Measurements from ENCODE around the gene KTN1. TPM values are rescaled to one million over a fixed set of nuclear protein-coding genes. Genes with fewer than 3 reads are reported as not detected.

The KTN1 gene
- total and polyA plus RNA-seq, 8 donors, result 29.0 to 98.1 (median 71.3) TPM

GRCh38 chr14:55540847-55541773 lies 38.9 kb upstream of the KTN1 start:
- DNase-seq, result no peak
- no peak for FAIRE-seq
- intact Hi-C loops (cut with DNase I), result no loop called here
- peak in 2 of 4 donors; percentile 67 to 79 for ATAC-seq
- Histone ChIP-seq H3K27me3 (no peaks in the 10 kb centered on the region), H3K9me3 (no peaks in the 10 kb centered on the region), H3K27ac (no peak overlapping the region), H3K36me3 (no peaks in the 10 kb centered on the region), H3K4me3 (no peak overlapping the region), H3K4me1 (peaks cover 0 to 8% (median 0%) of the 10 kb centered on the region in 3 donors)
- 83 to 90% methylated on average over 5 of the region's 5 CpGs for WGBS, 2 donors
- TF ChIP-seq CTCF (IDR thresholded peaks at IDR 0.05), result no peak

- H3K27me3 ChIP-seq, result no peaks in the 10 kb centered on the region
- no peak for FAIRE-seq
These were observed 34.2 kb upstream of the KTN1 start for GRCh38 chr14:55545779-55546178.

DNA sequence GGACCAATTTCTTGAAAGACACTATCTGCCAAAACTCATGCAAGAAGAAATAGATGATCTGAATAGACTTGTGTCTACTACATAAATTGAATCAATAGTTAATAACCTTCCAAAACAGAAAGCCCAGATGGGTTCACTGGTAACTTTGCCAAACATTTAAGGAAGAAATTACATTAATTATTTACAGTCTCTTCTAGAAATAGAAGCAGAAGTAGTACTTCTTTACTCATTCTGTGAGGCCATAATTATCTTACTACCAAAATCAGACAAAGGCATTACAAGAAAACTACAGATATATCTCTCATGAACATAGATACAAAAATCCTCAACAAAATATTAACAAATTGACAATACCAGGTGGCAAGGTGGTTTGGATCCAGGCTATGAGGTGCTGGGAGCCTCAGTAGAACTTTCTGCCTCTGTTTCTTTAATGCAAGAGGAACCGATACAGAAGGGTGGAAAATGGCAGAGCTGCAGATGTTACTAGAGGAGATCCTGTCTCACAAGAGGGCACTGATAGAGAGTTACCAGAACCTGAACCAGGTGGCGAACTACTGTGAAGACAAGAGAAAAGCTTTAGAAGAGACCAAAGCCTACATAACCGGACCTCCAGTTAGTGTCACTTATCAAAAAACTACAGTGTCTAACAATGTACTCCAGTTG lies 33.7 kb upstream of the KTN1 start:
- H3K27me3 ChIP-seq, result no peaks in the 10 kb centered on the region
- WGBS, 2 donors, result 90 to 93% methylated on average over 3 of the region's 3 CpGs
- H3K9me3 ChIP-seq, result no peaks in the 10 kb centered on the region
- peaks cover 0 to 6% (median 0%) of the 10 kb centered on the region in 3 donors for H3K4me1 ChIP-seq
- intact Hi-C loops (cut with DNase I), result no loop called here
- no peak overlapping the region for H3K27ac ChIP-seq
- ATAC-seq, result no peak
- H3K4me3 ChIP-seq, result no peak overlapping the region
- no peak for TF ChIP-seq CTCF (IDR thresholded peaks at IDR 0.05)
- H3K36me3 ChIP-seq, result no peaks in the 10 kb centered on the region
- DNase-seq, result no peak
- no peak for FAIRE-seq

More at GRCh38 chr14:55545779-55546178, 34.2 kb upstream of the KTN1 start:
- Histone ChIP-seq H3K4me1 (peaks cover 0 to 8% (median 0%) of the 10 kb centered on the region in 3 donors), H3K9me3 (no peaks in the 10 kb centered on the region), H3K4me3 (no peak overlapping the region), H3K27ac (no peak overlapping the region), H3K36me3 (no peaks in the 10 kb centered on the region)
- 13 to 19% methylated on average over 1 of the region's 1 CpG for WGBS, 2 donors
- no peak for DNase-seq
- ATAC-seq, result no peak
- intact Hi-C loops (cut with DNase I), result no loop called here
- no peak for TF ChIP-seq CTCF (IDR thresholded peaks at IDR 0.05)

- WGBS, 2 donors, result 84 to 90% methylated on average over 3 of the region's 3 CpGs
- H3K27ac ChIP-seq, result no peak overlapping the region
- no peaks in the 10 kb centered on the region for H3K4me1 ChIP-seq
- intact Hi-C loops (cut with DNase I), result no loop called here
- DNase-seq (no peak), ATAC-seq (no peak), FAIRE-seq (no peak)
- H3K36me3 ChIP-seq, result no peaks in the 10 kb centered on the region
- H3K4me3 ChIP-seq, result no peak overlapping the region
- no peaks in the 10 kb centered on the region for H3K9me3 ChIP-seq
- no peaks in the 10 kb centered on the region for H3K27me3 ChIP-seq
- no peak for TF ChIP-seq CTCF (IDR thresholded peaks at IDR 0.05)
These were observed 32.2 kb upstream of the KTN1 start for GRCh38 chr14:55547650-55548315.
